Liver (tissue), 3 donors: Measurements from ENCODE around the gene SMIM33.

Experiments used
- JUND ChIP-seq, 2 donors: IDR thresholded peaks; 2 replicates each; pipeline ENCODE4 v1.6.1; 2016; ENCODE audit warnings: antibody characterized with exemption in 2 of 2
- TF ChIP-seq, protein P1 (sequence below): fragments of 150-350 bp; IDR thresholded peaks from 2 replicates; pipeline ENCODE4 v1.5.1; 2017; ENCODE audit warnings: improper control_type of control experiment, low read depth, low read length; ENCODE audit not compliant: missing input control
- donor health status: healthy.
- donor health status: healthy.

DNA sequence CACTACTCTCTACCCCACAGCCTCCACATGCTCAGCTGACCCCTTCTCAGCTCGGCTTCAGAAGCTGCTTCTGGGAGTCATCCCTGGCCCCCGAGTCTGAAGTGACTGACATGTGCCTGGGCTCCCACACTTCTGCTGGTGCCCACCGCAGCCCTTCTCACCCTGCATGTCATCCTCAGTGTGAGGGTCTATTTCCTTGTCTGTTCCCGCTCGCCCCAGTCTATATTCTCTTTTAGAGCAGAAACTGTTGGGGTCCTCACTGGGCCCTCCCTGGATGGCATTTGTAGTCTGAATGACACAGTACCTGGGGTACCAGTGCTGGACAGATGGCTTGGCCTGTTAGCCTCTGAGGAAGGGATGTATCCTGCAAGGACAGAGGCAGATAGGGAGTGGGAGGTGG lies 13.6 kb upstream of the SMIM33 start:
- TF ChIP-seq, protein P1, sequence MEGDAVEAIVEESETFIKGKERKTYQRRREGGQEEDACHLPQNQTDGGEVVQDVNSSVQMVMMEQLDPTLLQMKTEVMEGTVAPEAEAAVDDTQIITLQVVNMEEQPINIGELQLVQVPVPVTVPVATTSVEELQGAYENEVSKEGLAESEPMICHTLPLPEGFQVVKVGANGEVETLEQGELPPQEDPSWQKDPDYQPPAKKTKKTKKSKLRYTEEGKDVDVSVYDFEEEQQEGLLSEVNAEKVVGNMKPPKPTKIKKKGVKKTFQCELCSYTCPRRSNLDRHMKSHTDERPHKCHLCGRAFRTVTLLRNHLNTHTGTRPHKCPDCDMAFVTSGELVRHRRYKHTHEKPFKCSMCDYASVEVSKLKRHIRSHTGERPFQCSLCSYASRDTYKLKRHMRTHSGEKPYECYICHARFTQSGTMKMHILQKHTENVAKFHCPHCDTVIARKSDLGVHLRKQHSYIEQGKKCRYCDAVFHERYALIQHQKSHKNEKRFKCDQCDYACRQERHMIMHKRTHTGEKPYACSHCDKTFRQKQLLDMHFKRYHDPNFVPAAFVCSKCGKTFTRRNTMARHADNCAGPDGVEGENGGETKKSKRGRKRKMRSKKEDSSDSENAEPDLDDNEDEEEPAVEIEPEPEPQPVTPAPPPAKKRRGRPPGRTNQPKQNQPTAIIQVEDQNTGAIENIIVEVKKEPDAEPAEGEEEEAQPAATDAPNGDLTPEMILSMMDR = no peak
- no peak for TF ChIP-seq JUND (IDR thresholded peaks at IDR 0.05)
